Measurements from ENCODE around the gene CPNE7. TPM values are rescaled to one million over a fixed set of nuclear protein-coding genes. Genes with fewer than 3 reads are reported as not detected.

The CPNE7 gene
- total RNA-seq, 1 experiment from 2014 or later, result 40.4 TPM

GRCh38 chr16:89583895-89584644 lies 8.5 kb downstream of the CPNE7 start:
- no peak overlapping the region for H3K4me3 ChIP-seq (ENCODE audit: low read depth, low read length)
- DNase-seq, result no peak
- peaks cover 6% of the 10 kb centered on the region for H3K36me3 ChIP-seq (ENCODE audit: control insufficient read depth, insufficient read depth, low read length)
- ChIA-PET POLR2A (interaction anchor here (0.6 kb wide), 1 partner anchor 24 kb away, joined by 3 read pairs; no protein-coding TSS in a partner anchor), CTCF (no interaction called here)
- Mint-ChIP-seq H3K4me1 (ENCODE audit: low read depth, unreplicated experiment) (no peaks in the 10 kb centered on the region), H3K27ac (ENCODE audit: unreplicated experiment) (no peak overlapping the region), H3K9me3 (ENCODE audit: unreplicated experiment) (no peaks in the 10 kb centered on the region), H3K27me3 (ENCODE audit: insufficient read depth, unreplicated experiment) (no peaks in the 10 kb centered on the region), H3K36me3 (ENCODE audit: insufficient read depth, unreplicated experiment) (peaks cover 41% of the 10 kb centered on the region), H3K4me3 (ENCODE audit: unreplicated experiment) (no peak overlapping the region)
- no TSS peak for BruUV-seq (replicated peaks)
- no peaks in the 10 kb centered on the region for H3K4me1 ChIP-seq
- peaks cover 21% of the 10 kb centered on the region for H3K9me3 ChIP-seq
- TF ChIP-seq CTCF (IDR thresholded peaks at IDR 0.05; ENCODE audit: insufficient read depth in 1 of 2, low read depth in 1 of 2, low read length in 1 of 2, severe bottlenecking in 1 of 2, unreplicated experiment in 1 of 2), result no peak
- intact Hi-C loops (cut with micrococcal nuclease; ENCODE audit: unreplicated experiment), result no loop called here
- H3K27me3 ChIP-seq (replicated peaks; ENCODE audit: control insufficient read depth, insufficient read depth, low read length), result no peaks in the 10 kb centered on the region

GRCh38 chr16:89584768-89585549 lies 9.4 kb downstream of the CPNE7 start:
- H3K36me3 Mint-ChIP-seq (ENCODE audit: insufficient read depth, unreplicated experiment), result peaks cover 50% of the 10 kb centered on the region
- intact Hi-C loops (cut with micrococcal nuclease; ENCODE audit: unreplicated experiment), result no loop called here
- peak overlapping the region; percentile 71 for H3K27ac Mint-ChIP-seq (ENCODE audit: unreplicated experiment)
- no peaks in the 10 kb centered on the region for H3K9me3 Mint-ChIP-seq (ENCODE audit: unreplicated experiment)
- no peak overlapping the region for H3K4me3 Mint-ChIP-seq (ENCODE audit: unreplicated experiment)
- BruUV-seq (replicated peaks), result no TSS peak
- H3K4me3 ChIP-seq (ENCODE audit: low read depth, low read length), result no peak overlapping the region
- H3K4me1 Mint-ChIP-seq (ENCODE audit: low read depth, unreplicated experiment), result no peaks in the 10 kb centered on the region
- H3K9me3 ChIP-seq, result peaks cover 22% of the 10 kb centered on the region
- POLR2A ChIA-PET, result no interaction called here
- H3K27me3 Mint-ChIP-seq (ENCODE audit: insufficient read depth, unreplicated experiment), result no peaks in the 10 kb centered on the region
- no peaks in the 10 kb centered on the region for H3K27me3 ChIP-seq (replicated peaks; ENCODE audit: control insufficient read depth, insufficient read depth, low read length)
- CTCF ChIA-PET, result no interaction called here
- H3K4me1 ChIP-seq, result no peaks in the 10 kb centered on the region
- TF ChIP-seq CTCF (IDR thresholded peaks at IDR 0.05; ENCODE audit: insufficient read depth in 1 of 2, low read depth in 1 of 2, low read length in 1 of 2, severe bottlenecking in 1 of 2, unreplicated experiment in 1 of 2), result no peak
- no peak for DNase-seq
- H3K36me3 ChIP-seq (ENCODE audit: control insufficient read depth, insufficient read depth, low read length), result peaks cover 3% of the 10 kb centered on the region

- Mint-ChIP-seq H3K9me3 (ENCODE audit: unreplicated experiment) (no peaks in the 10 kb centered on the region), H3K27ac (ENCODE audit: unreplicated experiment) (no peak overlapping the region), H3K4me3 (ENCODE audit: unreplicated experiment) (peak overlapping the region; percentile 29), H3K36me3 (ENCODE audit: insufficient read depth, unreplicated experiment) (peaks cover 57% of the 10 kb centered on the region), H3K27me3 (ENCODE audit: insufficient read depth, unreplicated experiment) (no peaks in the 10 kb centered on the region), H3K4me1 (ENCODE audit: low read depth, unreplicated experiment) (no peaks in the 10 kb centered on the region)
- peaks cover 22% of the 10 kb centered on the region for H3K9me3 ChIP-seq
- H3K36me3 ChIP-seq (ENCODE audit: control insufficient read depth, insufficient read depth, low read length), result peaks cover 3% of the 10 kb centered on the region
- H3K4me3 ChIP-seq (ENCODE audit: low read depth, low read length), result no peak overlapping the region
- TF ChIP-seq CTCF (IDR thresholded peaks at IDR 0.05; ENCODE audit: insufficient read depth in 1 of 2, low read depth in 1 of 2, low read length in 1 of 2, severe bottlenecking in 1 of 2, unreplicated experiment in 1 of 2), result no peak
- H3K4me1 ChIP-seq, result no peaks in the 10 kb centered on the region
- CTCF ChIA-PET, result no interaction called here
- no TSS peak for BruUV-seq (replicated peaks)
- H3K27me3 ChIP-seq (replicated peaks; ENCODE audit: control insufficient read depth, insufficient read depth, low read length), result no peaks in the 10 kb centered on the region
- POLR2A ChIA-PET, result no interaction called here
- no peak for DNase-seq
- intact Hi-C loops (cut with micrococcal nuclease; ENCODE audit: unreplicated experiment), result no loop called here
Measured at GRCh38 chr16:89586218-89586617, 10.7 kb downstream of the CPNE7 start.

Measured in Caco-2 (cell line).